Measurements from ENCODE around the gene MOSPD2. TPM values are rescaled to one million over a fixed set of nuclear protein-coding genes. Genes with fewer than 3 reads are reported as not detected.

The MOSPD2 gene
- total RNA-seq, 1 donor: 25.5 TPM

DNA sequence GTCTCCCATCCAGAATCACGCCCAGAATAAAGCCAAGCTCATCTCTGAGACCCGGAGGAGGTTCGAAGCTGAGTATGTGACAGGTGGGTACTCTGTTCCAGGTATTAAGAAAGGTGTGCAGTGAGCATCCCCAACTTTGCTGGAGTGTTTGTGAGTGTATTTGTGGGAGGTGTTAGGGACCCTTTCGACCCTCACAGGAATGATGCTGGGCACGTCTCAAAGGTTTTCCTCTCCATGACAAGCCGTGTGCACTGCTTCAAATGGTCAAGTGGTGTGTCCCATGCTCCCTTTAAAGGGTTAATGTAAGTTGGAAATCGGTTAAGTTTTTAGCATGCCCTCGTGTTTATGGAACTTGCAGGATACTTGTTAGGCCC, 442 bp downstream of the MOSPD2 start:
- no peak for DNase-seq (ENCODE audit: low read depth)
- H3K4me3 ChIP-seq (ENCODE audit: low read depth, low read length): peak overlapping the region; percentile 83
- TF ChIP-seq, protein P1, sequence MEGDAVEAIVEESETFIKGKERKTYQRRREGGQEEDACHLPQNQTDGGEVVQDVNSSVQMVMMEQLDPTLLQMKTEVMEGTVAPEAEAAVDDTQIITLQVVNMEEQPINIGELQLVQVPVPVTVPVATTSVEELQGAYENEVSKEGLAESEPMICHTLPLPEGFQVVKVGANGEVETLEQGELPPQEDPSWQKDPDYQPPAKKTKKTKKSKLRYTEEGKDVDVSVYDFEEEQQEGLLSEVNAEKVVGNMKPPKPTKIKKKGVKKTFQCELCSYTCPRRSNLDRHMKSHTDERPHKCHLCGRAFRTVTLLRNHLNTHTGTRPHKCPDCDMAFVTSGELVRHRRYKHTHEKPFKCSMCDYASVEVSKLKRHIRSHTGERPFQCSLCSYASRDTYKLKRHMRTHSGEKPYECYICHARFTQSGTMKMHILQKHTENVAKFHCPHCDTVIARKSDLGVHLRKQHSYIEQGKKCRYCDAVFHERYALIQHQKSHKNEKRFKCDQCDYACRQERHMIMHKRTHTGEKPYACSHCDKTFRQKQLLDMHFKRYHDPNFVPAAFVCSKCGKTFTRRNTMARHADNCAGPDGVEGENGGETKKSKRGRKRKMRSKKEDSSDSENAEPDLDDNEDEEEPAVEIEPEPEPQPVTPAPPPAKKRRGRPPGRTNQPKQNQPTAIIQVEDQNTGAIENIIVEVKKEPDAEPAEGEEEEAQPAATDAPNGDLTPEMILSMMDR (IDR thresholded peaks at IDR 0.05; ENCODE audit: insufficient read depth, low read length): no peak

DNA sequence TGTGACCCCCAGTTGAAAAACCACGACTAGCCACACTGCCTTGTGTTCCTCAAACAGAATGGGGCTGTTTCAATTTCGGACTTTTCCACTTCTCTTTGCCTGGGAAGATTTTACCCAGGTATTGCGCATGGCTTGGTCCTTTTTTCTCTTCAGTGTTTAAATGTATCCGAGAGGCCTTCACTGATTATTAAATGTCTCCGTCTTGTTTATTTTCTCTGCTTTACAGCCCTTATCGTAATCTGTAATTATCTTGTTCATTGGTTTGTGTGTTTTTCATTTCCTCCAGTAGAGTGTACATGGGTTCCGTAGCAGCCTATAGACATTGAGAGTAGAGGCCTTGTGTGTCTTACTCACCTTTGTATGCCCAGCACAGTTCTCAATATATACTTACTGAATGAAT, 2.4 kb downstream of the MOSPD2 start:
- no peak overlapping the region for H3K4me3 ChIP-seq (ENCODE audit: low read depth, low read length)
- no peak for DNase-seq (ENCODE audit: low read depth)
- TF ChIP-seq, protein P1 (IDR thresholded peaks at IDR 0.05; ENCODE audit: insufficient read depth, low read length): no peak

DNA sequence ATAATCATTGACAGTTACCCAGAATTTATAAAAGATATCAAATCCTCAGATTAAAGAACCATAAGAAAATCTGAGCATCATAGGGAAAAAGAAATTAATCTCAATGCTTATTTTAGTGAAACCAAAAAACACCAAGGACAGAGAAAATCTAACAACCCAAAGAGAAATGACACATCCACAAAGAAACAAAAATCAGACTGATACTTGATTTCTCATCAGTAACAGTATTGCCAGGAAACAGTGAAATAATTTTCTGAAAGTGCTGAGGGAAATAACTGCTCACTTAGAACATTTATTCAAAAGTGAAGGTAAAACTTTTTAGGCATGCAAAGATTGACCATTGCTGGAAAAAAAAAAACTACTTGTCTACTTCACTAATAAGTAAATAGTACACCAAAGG, 10.6 kb downstream of the MOSPD2 start:
- no peak for DNase-seq (ENCODE audit: low read depth)
- TF ChIP-seq, protein P1 (IDR thresholded peaks at IDR 0.05; ENCODE audit: insufficient read depth, low read length): no peak
- no peak overlapping the region for H3K4me3 ChIP-seq (ENCODE audit: low read depth, low read length)

DNA sequence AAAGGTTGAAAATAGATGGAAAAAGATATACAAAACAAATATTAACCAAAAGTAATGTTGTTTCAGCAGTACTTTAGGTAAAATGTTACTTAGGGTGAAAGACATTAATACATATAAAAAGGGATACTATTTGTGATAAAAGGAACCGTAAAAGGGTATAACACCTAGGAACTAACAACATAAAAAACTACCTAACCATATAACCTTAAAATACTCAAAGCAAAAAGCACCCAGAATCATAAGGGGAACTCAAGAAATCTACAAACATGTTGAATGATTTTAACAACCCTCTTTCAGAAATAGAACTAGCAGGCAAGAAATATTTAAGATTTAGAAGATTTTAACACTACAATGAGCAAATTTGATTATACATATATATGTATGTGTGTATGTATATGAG, 11.5 kb downstream of the MOSPD2 start:
- TF ChIP-seq, protein P1 (IDR thresholded peaks at IDR 0.05; ENCODE audit: insufficient read depth, low read length): no peak
- no peak overlapping the region for H3K4me3 ChIP-seq (ENCODE audit: low read depth, low read length)
- no peak for DNase-seq (ENCODE audit: low read depth)

DNA sequence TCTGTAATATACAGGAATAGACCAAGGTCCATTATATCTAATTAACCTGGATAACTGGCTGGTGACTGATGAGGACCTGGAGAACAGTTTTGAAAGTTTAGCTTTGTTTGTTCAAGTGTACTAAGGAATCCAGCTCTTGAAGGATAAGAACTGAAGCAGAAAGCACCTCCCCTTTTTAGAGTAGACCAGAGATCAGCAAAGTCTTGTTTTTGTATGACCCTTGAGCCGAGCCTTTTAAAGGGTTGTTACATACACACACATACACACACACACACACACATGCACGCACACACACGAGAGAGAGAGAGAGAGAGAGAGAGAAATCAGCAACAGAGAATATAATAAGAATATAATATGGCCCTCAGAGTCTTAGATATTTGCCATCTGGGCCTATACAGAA, 13.0 kb downstream of the MOSPD2 start:
- no peak overlapping the region for H3K4me3 ChIP-seq (ENCODE audit: low read depth, low read length)
- TF ChIP-seq, protein P1 (IDR thresholded peaks at IDR 0.05; ENCODE audit: insufficient read depth, low read length): no peak
- no peak for DNase-seq (ENCODE audit: low read depth)

DNA sequence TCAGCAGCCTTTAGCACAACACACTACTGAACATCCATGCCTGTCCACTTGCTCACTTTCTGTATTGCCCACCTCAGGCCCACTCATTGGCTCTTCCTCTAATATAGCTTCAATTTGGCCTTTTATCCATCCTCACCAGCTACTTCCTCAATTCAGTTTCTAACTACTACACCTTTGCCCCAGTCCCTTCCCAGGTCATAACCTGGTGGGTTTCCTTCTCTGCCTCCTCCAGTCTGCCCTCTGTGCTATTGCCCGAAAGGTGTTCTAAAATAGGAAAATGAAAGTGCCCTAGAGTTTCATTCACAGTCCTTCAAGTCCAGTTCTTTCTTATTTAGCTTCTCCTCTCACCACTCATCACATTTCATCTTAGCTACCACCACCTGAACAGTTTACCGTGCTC, 23.1 kb downstream of the MOSPD2 start:
- no peak overlapping the region for H3K4me3 ChIP-seq (ENCODE audit: low read depth, low read length)
- TF ChIP-seq, protein P1 (IDR thresholded peaks at IDR 0.05; ENCODE audit: insufficient read depth, low read length): no peak
- no peak for DNase-seq (ENCODE audit: low read depth)

DNA sequence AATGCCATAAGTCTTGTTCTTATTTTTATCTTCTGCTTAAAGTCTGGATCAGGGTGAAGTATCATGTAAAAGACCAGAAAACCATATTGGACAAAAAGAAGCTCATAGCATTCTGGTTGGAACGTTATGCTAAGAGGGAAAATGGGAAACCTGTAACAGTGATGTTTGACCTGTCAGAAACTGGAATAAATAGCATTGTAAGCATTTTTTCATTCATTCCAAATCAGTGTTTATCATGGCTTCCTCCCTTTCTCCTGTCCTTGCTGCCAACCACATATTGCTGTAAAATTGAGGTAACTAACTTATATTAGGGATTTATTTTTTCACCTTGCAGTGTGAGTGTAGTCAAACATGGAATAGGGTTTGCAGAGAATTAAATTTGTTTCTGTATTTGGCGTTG, 23.8 kb downstream of the MOSPD2 start:
- DNase-seq (ENCODE audit: low read depth): no peak
- TF ChIP-seq, protein P1 (IDR thresholded peaks at IDR 0.05; ENCODE audit: insufficient read depth, low read length): no peak
- H3K4me3 ChIP-seq (ENCODE audit: low read depth, low read length): no peak overlapping the region
